HG03575 (cell line): Measurements from ENCODE around the gene MAP3K20.
"Not testable (repeated sequence)": the region's sequence is repeated elsewhere in the genome, so short reads cannot be mapped to it uniquely, and the experiment has no call there.

ENCODE experiments used
- ATAC-seq: cut with Tn5 transposase; IDR thresholded peaks from one replicate; pipeline ENCODE4 v1.9.1; 2021; ENCODE audit not compliant: unreplicated experiment, insufficient number of reproducible peaks, low FRiP score; ENCODE audit errors: extremely low read depth

The MAP3K20 gene

DNA sequence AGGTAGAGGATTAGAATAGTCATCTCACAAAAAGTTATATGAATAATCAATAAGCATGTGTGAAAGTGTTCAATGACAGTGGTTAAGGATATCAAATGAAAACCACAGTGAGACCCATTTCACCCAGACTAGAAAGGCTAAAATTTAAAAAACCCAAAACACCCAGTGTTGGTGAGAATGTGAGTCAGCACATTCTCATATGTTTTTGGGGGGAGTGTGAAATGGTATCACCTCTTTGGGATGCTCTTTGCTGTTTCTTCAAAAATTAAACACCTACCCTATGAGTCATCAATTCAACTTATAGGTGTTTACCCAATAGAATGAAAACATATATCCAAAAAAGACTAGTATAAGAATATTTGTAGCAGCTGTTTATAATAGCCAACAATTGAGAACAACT lies 69.8 kb downstream of the MAP3K20 start:
- no peak for ATAC-seq

DNA sequence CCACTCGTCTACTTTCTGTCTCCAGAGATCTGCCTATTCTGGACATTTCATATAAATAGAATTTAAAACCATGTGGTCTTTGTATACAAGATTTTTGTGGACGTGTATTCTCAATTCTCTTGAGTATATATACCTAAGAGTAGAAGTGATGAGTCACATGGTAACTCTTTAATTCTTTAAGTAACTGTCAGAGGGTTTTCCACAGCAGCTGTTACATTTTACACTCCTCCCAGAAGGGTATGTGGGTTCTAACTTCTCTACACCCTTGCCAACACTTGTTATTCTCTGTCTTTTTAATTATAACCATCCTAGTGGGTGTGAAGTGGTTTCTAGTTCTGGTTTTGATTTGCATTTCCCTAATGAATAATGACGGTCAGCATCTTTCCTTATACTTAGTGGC lies 70.9 kb downstream of the MAP3K20 start:
- no peak for ATAC-seq

DNA sequence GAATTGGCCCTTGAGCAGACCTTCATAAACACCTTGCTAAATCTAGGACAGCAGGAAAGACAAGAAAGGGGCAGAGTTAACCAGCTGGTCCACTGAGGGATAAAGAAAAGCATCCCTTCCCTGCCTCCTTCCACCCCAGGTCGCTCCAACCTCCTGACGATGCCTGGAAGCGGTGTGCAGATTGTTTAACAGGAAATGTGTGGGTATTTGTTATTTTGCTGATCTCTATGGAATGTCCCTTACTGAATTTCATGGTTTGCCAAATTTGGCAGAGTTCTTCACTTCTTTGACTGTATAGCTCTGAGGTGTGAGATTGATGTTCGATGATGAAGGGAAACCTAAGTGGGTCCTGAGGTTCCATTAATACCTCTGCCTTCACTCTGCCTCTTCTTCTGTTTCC lies 72.9 kb downstream of the MAP3K20 start:
- no peak for ATAC-seq

DNA sequence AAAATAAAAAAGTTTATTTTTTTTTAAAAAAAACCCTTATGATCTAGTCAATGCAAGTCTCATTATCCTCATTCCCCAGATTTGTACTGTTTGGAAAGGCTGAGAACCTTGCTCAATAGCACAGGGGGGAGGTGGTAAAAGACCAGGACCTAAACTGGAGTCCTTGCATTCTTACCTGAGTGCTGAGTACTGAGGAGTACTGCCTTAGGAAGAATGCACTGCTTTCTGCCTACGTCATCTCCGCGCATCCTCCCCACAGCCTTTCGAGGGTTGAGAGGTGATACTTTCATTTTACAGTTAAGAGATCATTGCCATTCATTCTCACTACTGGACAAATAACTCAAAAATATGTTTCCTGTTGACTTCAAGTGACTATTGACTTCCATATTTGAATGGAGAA lies 73.8 kb downstream of the MAP3K20 start:
- no peak for ATAC-seq

DNA sequence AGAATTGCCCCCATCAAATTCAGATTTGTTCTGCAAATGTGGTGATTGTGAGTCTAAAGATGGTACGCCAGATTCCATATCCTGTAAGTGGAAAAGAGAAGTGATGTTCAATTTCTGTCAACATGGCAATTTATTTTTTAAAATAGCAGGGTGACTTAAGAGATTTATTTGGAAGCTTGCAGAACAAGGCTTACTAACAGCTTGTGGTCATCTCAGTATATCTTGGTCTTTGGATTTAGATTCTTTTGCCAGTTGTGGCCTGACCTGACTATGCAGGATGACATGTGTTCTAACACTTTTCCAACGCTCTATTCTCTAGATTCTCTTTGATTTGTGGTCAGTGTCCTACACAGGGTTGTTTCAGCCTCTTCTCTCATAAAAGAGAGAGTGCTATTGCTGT lies 74.4 kb downstream of the MAP3K20 start:
- no peak for ATAC-seq

DNA sequence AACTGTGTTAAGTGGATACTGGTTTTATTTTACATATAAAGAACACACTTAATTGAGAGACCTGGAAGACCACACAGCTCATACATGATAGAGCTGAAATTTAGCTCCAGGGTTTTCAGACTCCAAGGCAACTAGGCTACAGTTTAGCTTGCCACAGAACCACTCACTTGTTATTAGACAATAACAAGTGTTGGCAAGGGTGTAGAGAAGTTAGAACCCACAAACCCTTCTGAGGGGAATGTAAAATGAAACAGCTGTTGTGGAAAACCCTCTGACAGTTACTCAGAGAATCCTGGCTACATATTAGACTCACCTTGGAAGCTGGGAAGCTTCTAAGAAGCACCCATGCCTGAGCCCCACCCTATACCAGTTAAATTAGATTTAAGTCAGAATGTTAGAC lies 75.3 kb downstream of the MAP3K20 start:
- no peak for ATAC-seq

DNA sequence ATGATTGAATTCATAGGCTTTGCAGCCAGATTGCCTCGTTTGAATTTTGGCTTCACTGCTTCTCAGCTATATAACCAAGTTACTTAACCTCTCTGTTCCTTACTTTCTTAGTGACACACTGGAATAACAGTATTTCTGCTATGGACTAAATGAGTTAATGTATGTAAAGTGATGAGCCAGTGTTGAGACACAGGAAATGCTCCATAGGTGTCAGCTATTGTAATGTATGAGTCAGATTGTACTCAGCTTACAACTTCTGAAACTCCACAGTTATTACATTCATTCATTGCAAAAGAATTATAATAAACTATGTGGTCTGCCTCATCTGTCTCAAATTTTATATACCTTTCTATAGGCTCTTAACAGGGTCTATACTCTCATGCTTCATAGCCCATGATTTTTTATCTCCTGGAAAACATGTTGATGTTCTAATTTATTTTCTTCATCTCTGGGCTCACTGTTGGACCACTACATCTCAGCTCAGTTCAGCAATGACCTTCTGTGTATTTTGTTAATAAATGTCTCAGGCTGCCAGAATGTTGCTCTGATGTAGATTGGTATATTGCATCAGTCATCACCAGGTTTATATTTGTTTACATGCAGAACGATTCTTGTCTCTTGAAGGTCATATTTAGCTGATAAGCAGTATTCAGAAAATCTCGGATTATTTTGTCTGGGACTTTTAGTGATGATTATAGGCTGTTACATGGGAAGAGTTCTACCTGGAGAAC lies 76.2 kb downstream of the MAP3K20 start:
- ATAC-seq, result no peak

DNA sequence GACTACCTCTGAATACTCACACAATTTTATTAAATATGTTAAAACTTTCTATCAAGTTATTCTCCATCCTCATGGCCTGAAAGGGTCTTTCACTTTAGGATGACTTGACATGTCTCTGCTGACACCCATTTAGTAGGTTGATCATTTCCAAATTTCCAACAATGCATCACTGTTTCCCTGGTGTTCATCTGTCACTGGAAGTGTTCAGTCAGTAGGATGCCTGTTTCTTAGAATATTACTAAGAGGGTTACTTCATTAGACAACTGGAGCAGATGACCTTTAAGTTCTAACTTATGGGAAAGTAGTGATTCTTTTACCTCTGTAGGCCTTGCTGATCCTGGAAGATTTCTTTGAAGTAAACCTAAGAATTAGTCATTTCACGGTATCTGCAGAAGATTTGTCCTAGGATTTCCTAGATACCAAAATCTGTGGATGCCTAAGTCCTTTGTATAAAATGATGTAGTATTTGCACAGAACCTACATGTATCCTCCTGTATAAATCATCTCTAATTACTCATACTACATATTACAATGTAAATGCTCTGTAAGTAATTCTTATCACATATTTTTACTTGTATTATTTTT lies 77.7 kb downstream of the MAP3K20 start:
- no peak for ATAC-seq

DNA sequence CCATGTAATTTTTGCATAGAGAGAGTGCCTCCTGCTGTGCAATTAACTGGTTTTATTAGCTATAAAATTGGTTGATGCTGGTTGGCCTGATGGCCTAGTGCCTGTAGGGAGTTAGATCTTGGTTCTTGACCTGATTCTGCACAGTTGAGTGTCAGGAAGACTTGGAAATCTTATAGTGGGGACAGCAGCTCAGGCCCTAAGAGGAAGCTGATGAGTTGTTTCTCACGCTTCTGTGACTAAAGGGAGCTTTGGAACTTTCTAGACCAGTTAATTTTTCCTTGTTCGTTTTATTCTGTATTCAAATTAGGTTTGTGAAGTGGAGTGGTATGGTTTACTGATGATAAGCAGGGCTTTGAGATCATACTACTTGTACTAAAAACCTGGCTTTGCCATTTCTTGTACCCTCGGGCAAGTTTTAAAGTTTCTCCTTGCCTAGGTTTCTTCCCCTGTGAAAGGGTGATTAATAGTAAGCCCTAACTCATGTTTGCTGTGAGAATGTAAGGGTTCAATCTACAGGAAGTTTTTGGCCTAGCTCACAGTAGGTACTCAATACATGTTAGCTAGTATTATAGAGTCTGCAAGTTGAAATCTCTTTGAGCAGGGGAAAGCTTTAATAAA lies 82.1 kb downstream of the MAP3K20 start:
- no peak for ATAC-seq

DNA sequence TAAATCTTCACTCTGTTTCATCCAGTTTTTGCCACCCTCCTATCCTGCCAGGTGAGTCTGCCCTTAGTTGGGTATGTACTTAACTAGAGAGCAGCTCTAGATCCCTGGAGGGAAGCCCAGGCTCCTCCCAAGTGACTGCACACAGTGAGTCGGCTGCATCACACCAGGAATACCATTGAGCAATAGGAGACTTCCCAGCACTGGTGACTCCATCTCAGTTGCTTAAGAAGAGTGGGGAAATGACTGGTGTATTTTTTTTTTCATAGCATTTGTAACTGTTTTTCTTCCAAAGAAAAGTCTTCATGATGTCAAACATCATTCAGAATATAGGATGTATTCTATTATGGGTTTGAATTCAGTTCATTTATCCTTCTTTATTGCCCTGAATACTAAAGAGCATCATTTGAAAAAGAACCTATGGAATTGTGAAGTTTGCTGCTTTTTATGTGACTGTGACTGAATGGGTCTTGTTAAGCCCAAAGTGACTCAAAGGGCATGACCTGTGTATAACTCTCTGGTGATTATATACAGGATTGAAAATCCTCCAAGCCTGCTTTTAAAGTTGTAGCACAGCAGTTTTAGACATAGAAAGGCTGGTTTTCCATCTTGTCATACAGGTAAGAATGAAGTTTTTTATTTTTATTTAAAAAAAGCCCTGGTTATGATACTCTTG lies 84.3 kb downstream of the MAP3K20 start:
- no peak for ATAC-seq

DNA sequence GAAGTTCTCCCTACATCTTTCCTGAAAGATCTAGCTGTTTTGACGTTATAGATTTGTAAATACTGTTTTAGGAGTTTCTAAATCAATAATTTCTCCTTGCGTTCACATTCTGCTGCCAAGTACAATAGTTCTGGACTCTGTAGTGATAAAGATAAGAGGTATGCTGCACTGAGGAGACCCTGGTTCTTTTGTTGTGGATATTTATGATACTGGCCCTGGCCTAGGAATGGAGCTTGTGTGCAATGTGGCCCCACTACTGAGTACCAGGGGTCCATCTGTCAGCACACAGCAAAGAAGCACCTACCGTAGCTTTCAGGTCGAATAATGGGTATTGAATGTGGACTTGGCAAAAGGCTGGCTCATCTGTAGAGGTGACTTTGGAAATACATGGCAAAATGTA lies 85.0 kb downstream of the MAP3K20 start:
- ATAC-seq, result no peak

DNA sequence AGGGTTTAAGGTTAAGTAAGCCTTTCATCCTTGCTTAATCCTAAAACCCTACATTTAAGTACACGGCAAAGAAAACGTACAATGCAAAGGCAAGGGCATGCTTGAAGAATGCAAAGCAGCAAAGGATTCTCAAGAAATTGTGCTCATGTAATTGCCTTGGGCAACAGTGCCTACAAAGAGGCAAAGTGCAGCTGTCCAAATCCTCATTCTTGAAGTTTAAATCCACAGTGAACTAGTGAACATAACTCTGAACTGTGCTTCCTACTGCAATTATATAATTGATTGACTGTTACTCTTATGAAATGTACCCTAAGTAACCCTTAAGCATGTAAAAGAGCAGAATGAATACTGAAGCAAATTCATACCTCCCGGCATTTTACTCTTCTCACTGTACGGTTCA lies 85.4 kb downstream of the MAP3K20 start:
- ATAC-seq, result no peak

DNA sequence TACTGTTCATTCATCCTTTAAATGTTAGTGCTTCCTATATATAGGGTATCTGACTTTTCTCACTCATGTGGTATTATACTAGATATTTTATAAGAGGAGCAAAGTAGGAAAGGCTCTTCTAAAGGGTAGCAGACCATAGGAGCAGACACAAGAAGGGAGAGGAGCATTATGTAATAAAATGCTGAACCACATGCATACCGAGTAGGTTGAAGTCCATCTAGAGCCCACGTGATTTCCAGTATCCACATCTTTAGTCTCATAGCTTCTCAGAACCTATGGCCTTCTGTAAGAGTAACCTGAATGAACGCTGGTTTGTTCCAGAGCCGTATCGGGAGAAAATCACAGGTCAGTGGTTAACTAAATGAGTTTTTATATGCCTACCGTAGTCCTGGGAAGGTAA lies 85.9 kb downstream of the MAP3K20 start:
- no peak for ATAC-seq

DNA sequence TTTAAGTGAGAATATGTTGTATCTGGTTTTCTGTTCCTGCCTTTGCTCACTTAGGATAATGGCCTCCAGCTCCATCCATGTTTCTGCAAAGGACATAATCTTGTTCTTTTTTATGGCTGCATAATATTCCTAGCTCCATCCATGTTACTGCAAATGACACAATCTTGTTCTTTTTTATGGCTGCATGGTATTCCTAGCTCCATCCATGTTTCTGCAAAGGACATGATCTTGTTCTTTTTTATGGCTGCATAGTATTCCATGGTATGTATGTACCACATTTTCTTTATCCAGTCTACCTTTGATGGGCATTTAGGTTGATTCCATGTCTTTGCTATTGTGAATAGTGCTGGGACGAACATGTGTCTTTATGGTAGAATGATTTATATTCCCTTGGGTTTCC lies 87.7 kb downstream of the MAP3K20 start:
- not testable (repeated sequence) for ATAC-seq

DNA sequence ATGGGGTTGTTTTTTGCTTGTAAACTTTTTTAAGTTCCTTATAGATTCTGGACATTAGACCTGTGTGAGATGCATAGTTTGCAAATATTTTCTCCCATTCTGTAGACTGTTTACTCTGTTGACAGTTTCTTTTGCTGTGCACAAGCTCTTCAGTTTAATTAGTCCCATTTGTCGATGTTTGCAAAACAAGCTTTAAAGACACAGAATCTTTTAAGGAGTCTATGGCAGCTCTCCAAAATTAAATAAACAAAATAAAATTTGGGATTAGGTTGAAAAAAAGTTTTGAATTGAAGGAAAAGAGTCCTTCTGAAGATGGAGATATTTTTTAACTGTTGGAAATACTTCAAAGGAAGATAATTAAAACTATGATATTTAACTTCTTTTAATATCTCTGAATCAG lies 88.8 kb downstream of the MAP3K20 start:
- no peak for ATAC-seq

DNA sequence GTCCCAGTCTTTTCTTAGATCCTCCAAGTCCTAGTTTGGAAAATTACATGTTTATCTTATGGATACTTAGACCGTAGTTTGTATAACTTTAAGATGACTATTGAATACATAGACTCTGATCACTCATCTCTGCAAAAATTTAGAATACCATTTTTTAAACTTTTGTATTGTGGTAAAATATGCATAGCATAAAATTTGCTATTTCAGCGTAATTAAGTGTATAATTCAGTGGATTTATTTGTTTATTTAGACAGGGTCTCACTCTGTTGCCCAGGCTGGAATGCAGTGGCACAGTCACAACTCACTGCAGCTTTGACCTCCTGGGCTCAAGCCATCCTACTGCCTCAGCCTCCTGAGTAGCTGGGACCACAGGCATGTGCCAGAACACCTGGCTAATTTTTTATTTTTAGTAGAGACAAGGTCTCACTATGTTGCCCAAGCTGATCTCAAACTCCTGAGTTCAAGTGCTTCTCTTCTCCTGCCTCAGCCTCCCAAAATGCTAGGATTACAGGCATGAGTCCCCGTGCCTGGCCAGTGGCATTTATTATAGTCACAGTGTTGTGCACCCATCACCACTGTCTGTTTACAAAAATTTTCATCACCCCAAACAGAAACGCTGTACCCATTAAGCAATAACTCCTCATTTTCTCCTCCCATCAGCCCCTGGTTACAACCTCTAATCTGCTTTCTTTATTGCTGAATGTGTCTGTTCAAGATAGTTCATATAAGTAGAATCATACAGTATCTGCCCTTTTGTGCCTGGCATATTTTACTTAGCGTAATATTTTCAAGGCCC lies 90.0 kb downstream of the MAP3K20 start:
- no peak for ATAC-seq

DNA sequence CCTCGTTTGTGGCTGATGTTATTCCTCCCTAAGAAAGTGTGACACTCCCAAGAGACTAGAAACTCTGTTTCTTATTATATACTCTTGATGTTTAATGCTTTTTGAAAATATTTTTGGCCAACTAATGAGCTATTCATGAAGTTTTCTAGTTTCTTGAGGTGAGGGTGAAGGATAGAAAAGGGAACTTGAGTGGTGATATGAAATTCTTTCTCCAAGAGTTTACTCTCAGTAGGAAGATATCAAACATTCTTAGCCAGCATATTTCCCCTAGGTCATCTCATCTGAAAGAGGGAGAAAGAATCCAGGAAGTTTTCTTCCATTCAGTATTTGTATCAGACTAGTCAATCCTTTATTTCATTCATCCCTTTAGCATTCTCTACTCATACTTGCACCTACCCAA lies 95.7 kb downstream of the MAP3K20 start:
- ATAC-seq, result no peak

DNA sequence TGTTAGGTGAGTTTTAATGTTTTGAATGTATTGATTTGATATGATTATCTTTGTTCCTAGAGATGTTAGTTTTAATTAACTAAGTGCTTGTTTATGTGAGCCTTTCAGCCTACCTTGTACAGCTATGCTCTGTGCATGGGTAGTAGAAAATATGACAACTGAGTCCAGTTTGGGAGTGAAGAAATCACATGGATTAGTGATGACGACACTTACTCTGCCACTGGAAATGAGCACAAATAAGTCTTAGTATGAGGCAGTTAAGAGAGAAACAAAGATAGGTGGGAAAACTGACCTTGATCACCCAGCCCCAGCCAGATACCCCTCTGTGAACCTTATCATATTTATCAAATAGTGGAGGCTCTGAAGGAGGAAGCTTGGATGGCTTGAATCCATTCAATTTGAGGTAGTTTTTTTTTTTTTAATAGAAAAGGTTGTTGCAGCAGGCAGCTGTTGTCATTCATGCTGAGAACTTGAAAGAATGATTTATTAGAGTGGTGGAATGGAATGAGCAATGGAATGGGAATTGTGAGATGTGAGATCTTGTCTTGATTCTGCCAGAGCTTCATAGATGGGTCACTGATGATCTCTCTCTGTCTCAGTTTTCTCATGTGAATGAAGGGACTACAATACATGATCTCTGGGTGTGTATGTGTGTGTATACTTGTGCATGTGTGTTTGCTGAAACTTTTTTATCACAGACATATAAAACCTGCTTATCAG lies 96.4 kb downstream of the MAP3K20 start:
- no peak for ATAC-seq

DNA sequence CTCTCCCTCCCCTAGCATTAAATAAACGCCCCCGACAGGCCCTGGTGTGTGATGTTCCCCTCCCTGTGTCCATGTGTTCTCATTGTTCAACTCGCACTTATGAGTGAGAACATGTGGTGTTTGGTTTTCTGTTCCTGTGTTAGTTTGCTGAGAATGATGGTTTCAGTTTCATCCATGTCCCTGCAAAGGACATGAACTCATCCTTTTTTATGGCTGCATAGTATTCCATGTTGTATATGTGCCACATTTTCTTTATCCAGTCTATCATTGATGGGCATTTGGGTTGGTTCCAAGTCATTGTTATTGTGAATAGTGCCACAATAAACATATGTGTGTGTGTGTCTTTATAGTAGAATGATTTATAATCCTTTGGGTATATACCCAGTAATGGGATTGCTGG lies 98.7 kb downstream of the MAP3K20 start:
- not testable (repeated sequence) for ATAC-seq
